HepG2 (cell line): ENCODE data around the gene BCL2L2. TPM values are rescaled to one million over a fixed set of nuclear protein-coding genes. Genes with fewer than 3 reads are reported as not detected.

ENCODE experiments used
- ELF1 ChIP-seq: sonication (generic); formaldehyde crosslinking; IDR thresholded peaks from 2 replicates; pipeline ENCODE4 v1.4.0; 2020; ENCODE audit warnings: missing genetic modification reagents
- ETV6 ChIP-seq: sonication (generic); formaldehyde crosslinking; conservative IDR thresholded peaks from 2 replicates; pipeline ENCODE4 v1.4.0; 2020; ENCODE audit warnings: missing genetic modification reagents
- HMGXB3 ChIP-seq: sonication (generic); formaldehyde crosslinking; IDR thresholded peaks from 2 replicates; pipeline ENCODE4 v1.4.0; 2020; ENCODE audit warnings: missing genetic modification reagents, borderline replicate concordance
- HOXD1 ChIP-seq: sonication (generic); formaldehyde crosslinking; IDR thresholded peaks from 2 replicates; pipeline ENCODE4 v1.5.0; 2020; ENCODE audit warnings: missing genetic modification reagents
- KLF6 ChIP-seq: IDR thresholded peaks from 2 replicates; pipeline ENCODE4 v1.8.0; 2016; ENCODE audit warnings: missing biosample characterization, missing genetic modification reagents
- MXD1 ChIP-seq: sonication (generic); formaldehyde crosslinking; IDR thresholded peaks from 2 replicates; pipeline ENCODE4 v1.4.0; 2020; ENCODE audit warnings: mild to moderate bottlenecking, missing genetic modification reagents
- PHF21A ChIP-seq: sonication (generic); formaldehyde crosslinking; IDR thresholded peaks from 2 replicates; pipeline ENCODE4 v1.5.0; 2020; ENCODE audit warnings: mild to moderate bottlenecking, missing genetic modification reagents
- PRDM4 ChIP-seq: sonication (generic); formaldehyde crosslinking; IDR thresholded peaks from 2 replicates; pipeline ENCODE4 v1.9.0; 2021; ENCODE audit warnings: missing genetic modification reagents, borderline replicate concordance
- RELA ChIP-seq: sonication (generic); formaldehyde crosslinking; IDR thresholded peaks from 2 replicates; pipeline ENCODE4 v1.4.0; 2020; ENCODE audit warnings: missing genetic modification reagents
- RFXAP ChIP-seq: sonication (generic); formaldehyde crosslinking; IDR thresholded peaks from 2 replicates; pipeline ENCODE4 v1.4.0; 2020; ENCODE audit warnings: missing genetic modification reagents, borderline replicate concordance
- SRSF1 ChIP-seq: fragments of 200-400 bp; formaldehyde crosslinking; optimal IDR thresholded peaks from 2 replicates; pipeline ENCODE3; 2017; ENCODE audit warnings: mild to moderate bottlenecking, low read depth, low read length, moderate library complexity
- ZFP37 ChIP-seq: sonication (generic); formaldehyde crosslinking; IDR thresholded peaks from 2 replicates; pipeline ENCODE4 v1.4.0; 2020; ENCODE audit warnings: missing genetic modification reagents, borderline replicate concordance
- ZNF136 ChIP-seq: sonication (generic); formaldehyde crosslinking; IDR thresholded peaks from 2 replicates; pipeline ENCODE4 v1.8.1; 2022; ENCODE audit warnings: low read depth, mild to moderate bottlenecking, moderate library complexity, missing genetic modification reagents
- ZNF17 ChIP-seq: sonication (generic); formaldehyde crosslinking; IDR thresholded peaks from 2 replicates; pipeline ENCODE4 v1.5.0; 2020; ENCODE audit warnings: mild to moderate bottlenecking, missing genetic modification reagents
- ZNF292 ChIP-seq: sonication (generic); formaldehyde crosslinking; IDR thresholded peaks from 2 replicates; pipeline ENCODE4 v1.8.1; 2022; ENCODE audit warnings: mild to moderate bottlenecking, low read depth, missing genetic modification reagents, borderline replicate concordance
- ZNF350 ChIP-seq: sonication (generic); formaldehyde crosslinking; IDR thresholded peaks from 2 replicates; pipeline ENCODE4 v1.4.0; 2020; ENCODE audit warnings: mild to moderate bottlenecking, low read depth, missing genetic modification reagents, borderline replicate concordance
- ZNF691 ChIP-seq: sonication (generic); formaldehyde crosslinking; IDR thresholded peaks from 2 replicates; pipeline ENCODE4 v1.4.0; 2020; ENCODE audit warnings: missing genetic modification reagents, low read depth, mild to moderate bottlenecking, borderline replicate concordance
- ZUFSP ChIP-seq: sonication (generic); formaldehyde crosslinking; IDR thresholded peaks from 2 replicates; pipeline ENCODE4 v1.9.0; 2021; ENCODE audit warnings: missing genetic modification reagents, mild to moderate bottlenecking, borderline replicate concordance
- polyA plus RNA-seq, 8 experiments: library from polyadenylated mRNA; depleted of rRNA in 3 of 8; stranded (reverse) in 7 of 8; unstranded in 1 of 8; fragments of >200 nt; fragmentation: Illumina TruSeq in 4 of 8; extraction: Trizol in 4 of 8; gene quantifications; 2 replicates each; pipeline versions ENCODE4 v1.2.1 to v1.2.3, GENCODE V29; 2011 to 2016; ENCODE audit warnings: low read depth in 4 of 8, missing spikeins in 1 of 8, mixed read lengths in 1 of 8; ENCODE audit not compliant: insufficient read depth in 1 of 8
- total RNA-seq, 5 experiments: library from RNA; depleted of rRNA; stranded (reverse); fragments of >200 nt; fragmentation: Illumina TruSeq; extraction: Trizol; gene quantifications; 2 replicates each; pipeline ENCODE4 v1.2.3, GENCODE V29; 2016; ENCODE audit warnings: low read depth in 1 of 5

The BCL2L2 gene
- total and polyA plus RNA-seq, 2 of the 13 experiments (the other 11 are each of a cell fraction or from before 2014, with no cell fraction given) = 28.1 to 49.8 TPM

GRCh38 chr14:23301288-23301968 lies 5.2 kb upstream of the BCL2L2 start (continued):
- TF ChIP-seq ZFP37 (no peak; the same call in 1 of the 2 replicates), ZUFSP (CRISPR knock-in tag) (no peak), PHF21A (CRISPR knock-in tag) (no peak), SRSF1 (peak; percentile 72), HOXD1 (CRISPR knock-in tag) (peak; percentile 22; the same call in 1 of the 2 replicates), ZNF350 (CRISPR knock-in tag) (no peak; the same call in 1 of the 2 replicates), RELA (CRISPR knock-in tag) (no peak; the same call in 1 of the 2 replicates), HMGXB3 (CRISPR knock-in tag) (no peak), ZNF292 (CRISPR knock-in tag) (no peak; the same call in none of the 2 replicates), ELF1 (peak; percentile 87), MXD1 (peak; percentile 80; the same call in 1 of the 2 replicates), ZNF691 (CRISPR knock-in tag) (peak; percentile 34; the same call in 1 of the 2 replicates), KLF6 (peak; percentile 54), ETV6 (CRISPR knock-in tag) (peak; percentile 95), ZNF17 (CRISPR knock-in tag) (no peak), PRDM4 (CRISPR knock-in tag) (0 out of 2 replicates have a peak, but pooled peaks have one; percentile 75), ZNF136 (CRISPR knock-in tag) (peak; percentile 88), RFXAP (CRISPR knock-in tag) (peak; percentile 78; the same call in 1 of the 2 replicates)
